GM06990 (cell line): ENCODE data around the gene MRPS12.

ENCODE experiments used
- DNase-seq: peaks from one replicate; pipeline ENCODE4 v3.0.0-alpha.2; 2011; ENCODE audit not compliant: insufficient read length; ENCODE audit errors: extremely low read depth
- H3K27me3 ChIP-seq: replicated peaks from 2 replicates; pipeline ENCODE4 v1.6.0; 2011; ENCODE audit warnings: low read length; ENCODE audit not compliant: control insufficient read depth, insufficient read depth
- H3K36me3 ChIP-seq: 2 replicates; pipeline ENCODE4 v1.5.1; 2011; ENCODE audit warnings: low read length; ENCODE audit not compliant: control insufficient read depth, insufficient read depth
- H3K4me3 ChIP-seq: replicated peaks from 2 replicates; pipeline ENCODE4 v1.5.1; 2011; ENCODE audit warnings: low read depth, mild to moderate bottlenecking, control low read depth, low read length
- CTCF ChIP-seq: IDR thresholded peaks from 2 replicates; pipeline ENCODE4 v1.5.1; 2011; ENCODE audit warnings: low read length, control low read depth, mild to moderate bottlenecking, inconsistent platforms; ENCODE audit not compliant: insufficient read depth, poor library complexity, severe bottlenecking

MRPS12 gene

GRCh38 chr19:38891771-38892170, 39.0 kb upstream of the MRPS12 start:
- TF ChIP-seq CTCF, result no peak
- no peak overlapping the region for H3K4me3 ChIP-seq
- H3K36me3 ChIP-seq, result no peaks in the 10 kb centered on the region; the same call in none of the 2 replicates
- DNase-seq, result no peak
- no peaks in the 10 kb centered on the region for H3K27me3 ChIP-seq

DNA sequence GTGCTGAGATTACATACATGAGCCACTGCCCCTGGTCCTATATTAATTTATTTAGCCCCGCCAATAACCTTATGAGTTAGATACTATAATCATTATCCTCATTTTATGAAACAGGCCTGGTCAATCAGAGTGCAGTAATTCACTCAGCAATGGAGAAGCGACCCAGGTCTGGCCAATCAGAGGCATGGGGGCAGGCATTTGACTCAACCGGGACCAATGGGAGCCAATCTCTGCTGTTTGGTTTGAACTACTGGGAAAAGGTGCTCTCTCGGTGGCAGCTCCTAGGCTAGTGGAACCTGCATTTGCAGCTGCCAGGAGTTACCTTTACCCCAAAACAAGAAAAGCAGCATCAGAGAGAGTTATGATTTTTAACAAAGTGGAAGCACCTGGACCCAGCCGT, 37.9 kb upstream of the MRPS12 start:
- no peak for DNase-seq
- no peak for TF ChIP-seq CTCF
- Histone ChIP-seq H3K4me3 (no peak overlapping the region), H3K36me3 (no peaks in the 10 kb centered on the region; the same call in none of the 2 replicates), H3K27me3 (no peaks in the 10 kb centered on the region)

DNA sequence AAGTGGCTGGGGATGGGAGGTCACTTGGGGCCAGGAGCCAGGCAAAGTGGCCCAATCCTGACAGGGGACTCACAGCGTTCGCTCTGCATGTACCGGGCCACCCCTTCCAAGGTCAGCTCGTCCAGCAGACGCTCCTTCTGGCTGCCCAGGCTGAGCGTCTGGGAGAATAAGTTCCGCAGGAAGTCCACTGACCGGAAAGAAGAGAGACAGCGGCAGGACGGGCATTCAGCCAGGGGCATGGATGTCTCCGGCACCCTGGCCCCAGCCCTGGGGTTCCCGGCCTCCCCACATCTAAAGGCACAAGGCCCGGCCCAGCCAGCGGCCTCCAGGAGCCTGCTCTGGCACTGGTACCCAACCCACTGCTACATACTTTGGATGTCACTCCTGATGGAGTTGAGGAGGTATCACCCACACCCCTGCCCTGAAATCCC, 37.4 kb upstream of the MRPS12 start:
- Histone ChIP-seq H3K36me3 (no peaks in the 10 kb centered on the region; the same call in none of the 2 replicates), H3K4me3 (no peak overlapping the region), H3K27me3 (no peaks in the 10 kb centered on the region)
- no peak for DNase-seq
- no peak for TF ChIP-seq CTCF

DNA sequence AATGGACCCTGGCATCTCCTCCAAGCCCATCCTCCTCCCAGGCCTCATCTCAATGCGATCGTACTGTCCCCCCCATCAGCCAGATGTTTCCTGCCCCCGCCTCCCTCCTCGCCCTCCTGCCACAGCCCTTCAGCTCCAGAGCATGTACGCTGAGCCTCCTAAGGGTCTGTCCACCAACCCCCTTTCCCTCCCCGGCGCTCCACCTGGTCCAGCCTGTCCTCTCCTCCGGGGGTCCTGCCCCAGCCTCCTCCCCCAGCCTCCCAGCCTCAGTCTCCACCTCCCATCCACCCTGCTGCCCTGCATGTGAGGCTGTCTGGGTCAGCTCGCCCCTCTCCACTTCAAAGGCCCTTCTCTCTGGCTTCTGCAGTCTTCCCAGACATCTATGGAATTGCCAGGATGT, 35.8 kb upstream of the MRPS12 start:
- no peak for DNase-seq

GRCh38 chr19:38898788-38899446, 31.8 kb upstream of the MRPS12 start:
- no peak for TF ChIP-seq CTCF
- H3K4me3 ChIP-seq, result peak overlapping the region; percentile 77
- H3K36me3 ChIP-seq, result no peaks in the 10 kb centered on the region
- no peak for DNase-seq
- H3K27me3 ChIP-seq, result no peaks in the 10 kb centered on the region

More for the DNA sequence above, 35.8 kb upstream of the MRPS12 start:
- H3K27me3 ChIP-seq, result no peaks in the 10 kb centered on the region
- no peaks in the 10 kb centered on the region; the same call in 1 of the 2 replicates for H3K36me3 ChIP-seq
- no peak for TF ChIP-seq CTCF
- no peak overlapping the region for H3K4me3 ChIP-seq
